Lung (tissue), 12 donors: ENCODE measurements around the gene HBG1. TPM values are rescaled to one million over a fixed set of nuclear protein-coding genes. Genes with fewer than 3 reads are reported as not detected.

ENCODE experiments used
- ATAC-seq: fragments of 200-7000 bp; cut with Tn5 transposase; one replicate; pipeline ENCODE4 v1.9.1; 2020; ENCODE audit warnings: moderate number of reproducible peaks; ENCODE audit not compliant: insufficient read depth, low FRiP score
- DNase-seq, 3 donors: peaks; one replicate each; pipeline ENCODE4 v3.0.0-alpha.2; 2013 to 2017
- H3K27ac ChIP-seq, 2 donors: one replicate each; pipeline ENCODE4 v1.5.1; 2013; ENCODE audit warnings: mild to moderate bottlenecking in 2 of 2, moderate library complexity in 2 of 2, control low read depth in 1 of 2, inconsistent platforms in 1 of 2, low read depth in 1 of 2, low read length in 1 of 2
- H3K27me3 ChIP-seq, 3 donors: one replicate each; pipeline ENCODE4 v1.5.1; 2013; ENCODE audit warnings: low read length in 2 of 3; ENCODE audit not compliant: control insufficient read depth in 3 of 3, insufficient read depth in 3 of 3
- H3K36me3 ChIP-seq, 4 donors: one replicate each; pipeline ENCODE4 v1.5.1; 2013; ENCODE audit warnings: low read length in 4 of 4, mild to moderate bottlenecking in 1 of 4, moderate library complexity in 1 of 4; ENCODE audit not compliant: control insufficient read depth in 4 of 4, insufficient read depth in 4 of 4
- H3K4me1 ChIP-seq, 5 donors: one replicate each; pipeline ENCODE4 v1.5.1; 2013; ENCODE audit warnings: low read length in 5 of 5, mild to moderate bottlenecking in 2 of 5, moderate library complexity in 1 of 5; ENCODE audit not compliant: control insufficient read depth in 5 of 5, insufficient read depth in 5 of 5
- H3K4me3 ChIP-seq: one replicate; pipeline ENCODE4 v1.5.1; 2013; ENCODE audit warnings: mild to moderate bottlenecking, control low read depth, moderate library complexity
- H3K9ac ChIP-seq, 2 donors: one replicate each; pipeline ENCODE4 v1.5.1; 2013; ENCODE audit warnings: low read length in 2 of 2, control low read depth in 1 of 2; ENCODE audit not compliant: insufficient read depth in 1 of 2
- H3K9me3 ChIP-seq, 4 donors: one replicate each; pipeline ENCODE4 v1.5.1; 2013; ENCODE audit warnings: low read length in 3 of 4, mild to moderate bottlenecking in 1 of 4, moderate library complexity in 1 of 4; ENCODE audit not compliant: control insufficient read depth in 4 of 4, insufficient read depth in 3 of 4
- CTCF ChIP-seq: IDR thresholded peaks from 2 replicates; pipeline ENCODE4 v1.5.1; 2012; ENCODE audit warnings: mild to moderate bottlenecking; ENCODE audit errors: control extremely low read depth, extremely low read depth
- whole genome bisulfite sequencing, 2 donors: extraction: QIAGEN DNeasy Blood & Tissue Kit; methylation state at CpG; one replicate each; pipeline ENCODE4 v1.1.7; 2013; 5-methylcytosine and 5-hydroxymethylcytosine counted together
- polyA plus RNA-seq, 2 donors: library from polyadenylated mRNA; stranded (reverse); fragments of 200-250 nt; gene quantifications; one replicate each; pipeline ENCODE4 v1.2.1, GENCODE V29; 2013
- total RNA-seq, 2 donors: library from RNA; depleted of rRNA in 1 of 2; stranded (reverse); fragments of >200 nt in 1 of 2; gene quantifications; one replicate each; pipeline ENCODE4 v1.2.1, GENCODE V29; 2014 to 2021
- donor health status: control.
- donor health status: control.
- donor health status: Bipolar disorder and iron deficiency.
- donor health status: healthy.
- donor health status: DM: yes; HTN: yes; CAD: no.

Gene HBG1
- total and polyA plus RNA-seq, 4 donors, result 0.56 to 60.9 (median 1.6) TPM; not detected in 1

GRCh38 chr11:5229796-5230195, 19.9 kb downstream of the HBG1 start:
- ATAC-seq (no peak), DNase-seq (no peak)
- Histone ChIP-seq H3K9me3 (no peaks in the 10 kb centered on the region), H3K27ac (no peak overlapping the region), H3K4me3 (no peak overlapping the region), H3K36me3 (no peaks in the 10 kb centered on the region), H3K4me1 (no peaks in the 10 kb centered on the region), H3K27me3 (no peaks in the 10 kb centered on the region), H3K9ac (no peak overlapping the region)
- no peak for TF ChIP-seq CTCF
- WGBS, 2 donors, result 81 to 88% methylated on average over 2 of the region's 2 CpGs

GRCh38 chr11:5229356-5229755, 20.3 kb downstream of the HBG1 start:
- no peak for TF ChIP-seq CTCF
- no peak for DNase-seq
- H3K4me1 ChIP-seq, result no peaks in the 10 kb centered on the region
- H3K36me3 ChIP-seq, result no peaks in the 10 kb centered on the region
- H3K4me3 ChIP-seq, result no peak overlapping the region
- H3K27me3 ChIP-seq, result no peaks in the 10 kb centered on the region
- no peak overlapping the region for H3K9ac ChIP-seq
- 92 to 93% methylated on average over 1 of the region's 1 CpG for WGBS, 2 donors
- no peaks in the 10 kb centered on the region for H3K9me3 ChIP-seq
- no peak for ATAC-seq
- no peak overlapping the region for H3K27ac ChIP-seq

DNA sequence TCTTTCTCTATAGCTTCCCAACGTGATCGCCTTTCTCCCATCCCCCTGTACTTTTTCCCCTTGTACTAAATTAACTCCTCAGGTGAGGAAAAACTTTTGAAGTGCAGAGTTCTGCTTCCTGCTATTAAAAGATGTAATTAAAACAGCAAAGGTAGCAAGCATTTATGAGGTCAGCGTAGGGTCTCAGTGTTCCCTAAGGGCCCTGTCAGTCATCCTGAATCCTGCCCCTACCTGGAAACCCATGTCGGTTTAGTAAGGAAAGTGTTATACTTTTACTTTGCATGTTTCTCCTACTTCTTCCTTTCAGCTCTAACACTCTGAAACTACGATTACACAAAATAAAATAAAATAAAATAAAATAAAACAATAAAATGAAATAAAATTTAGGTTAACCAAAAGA, 21.5 kb downstream of the HBG1 start:
- Histone ChIP-seq H3K9me3 (no peaks in the 10 kb centered on the region), H3K9ac (no peak overlapping the region), H3K27ac (no peak overlapping the region), H3K27me3 (no peaks in the 10 kb centered on the region), H3K4me3 (no peak overlapping the region), H3K36me3 (no peaks in the 10 kb centered on the region), H3K4me1 (no peaks in the 10 kb centered on the region)
- no peak for ATAC-seq
- DNase-seq, result no peak
- WGBS, 2 donors, result 71 to 85% methylated on average over 5 of the region's 5 CpGs
- no peak for TF ChIP-seq CTCF

GRCh38 chr11:5227681-5228080, 22.0 kb downstream of the HBG1 start:
- Histone ChIP-seq H3K27ac (no peak overlapping the region), H3K9ac (no peak overlapping the region), H3K36me3 (no peaks in the 10 kb centered on the region), H3K4me3 (no peak overlapping the region), H3K9me3 (no peaks in the 10 kb centered on the region), H3K4me1 (no peaks in the 10 kb centered on the region), H3K27me3 (no peaks in the 10 kb centered on the region)
- ATAC-seq, result no peak
- WGBS, 2 donors, result 34 to 59% methylated on average over 1 of the region's 1 CpG
- no peak for DNase-seq
- TF ChIP-seq CTCF, result no peak
